GM23338 (cell line): Measurements from ENCODE around the gene SASS6. TPM values are rescaled to one million over a fixed set of nuclear protein-coding genes. Genes with fewer than 3 reads are reported as not detected.

Source experiments
- ATAC-seq: fragments of 200-7000 bp; cut with Tn5 transposase; 3 replicates; pipeline ENCODE4 v1.9.1; 2020
- DNase-seq: peaks from one replicate; pipeline ENCODE4 v3.0.0-alpha.2; 2015; ENCODE audit warnings: low spot score
- H2AFZ ChIP-seq: fragments of 200-600 bp; sonication (generic); 2 replicates; pipeline ENCODE4 v1.8.0; 2016; ENCODE audit warnings: antibody characterized with exemption, mild to moderate bottlenecking, moderate library complexity
- H3F3A ChIP-seq: fragments of 200-600 bp; sonication (generic); replicated peaks from 2 replicates; pipeline ENCODE4 v1.8.0; 2017; ENCODE audit warnings: antibody characterized with exemption, mixed run types, low read depth
- H3K27ac ChIP-seq: fragments of 200-600 bp; sonication (generic); 2 replicates; pipeline ENCODE4 v1.6.1; 2016; ENCODE audit warnings: low read depth
- H3K27me3 ChIP-seq: fragments of 200-600 bp; sonication (generic); 2 replicates; pipeline ENCODE4 v1.8.0; 2016; ENCODE audit warnings: mild to moderate bottlenecking, mixed run types, moderate library complexity; ENCODE audit not compliant: insufficient read depth
- H3K36me3 ChIP-seq: fragments of 200-600 bp; sonication (generic); 2 replicates; pipeline ENCODE4 v1.8.0; 2016; ENCODE audit warnings: mild to moderate bottlenecking; ENCODE audit not compliant: insufficient read depth
- H3K4me1 ChIP-seq: fragments of 200-600 bp; sonication (generic); 2 replicates; pipeline ENCODE4 v1.8.0; 2016; ENCODE audit warnings: mild to moderate bottlenecking, moderate library complexity; ENCODE audit not compliant: insufficient read depth
- H3K4me2 ChIP-seq: fragments of 200-600 bp; sonication (generic); 2 replicates; pipeline ENCODE4 v1.7.1; 2017; ENCODE audit warnings: mixed run types
- H3K4me3 ChIP-seq: fragments of 200-600 bp; sonication (generic); 2 replicates; pipeline ENCODE4 v1.6.1; 2016; ENCODE audit warnings: mixed run types
- H3K79me2 ChIP-seq: fragments of 200-600 bp; sonication (generic); replicated peaks from 2 replicates; pipeline ENCODE4 v1.8.0; 2017; ENCODE audit warnings: mild to moderate bottlenecking; ENCODE audit not compliant: insufficient read depth
- H3K9me2 ChIP-seq: fragments of 200-600 bp; sonication (generic); 2 replicates; pipeline ENCODE4 v1.8.0; 2017; ENCODE audit not compliant: insufficient read depth
- H4K20me1 ChIP-seq: fragments of 200-600 bp; sonication (generic); replicated peaks from 2 replicates; pipeline ENCODE4 v1.8.0; 2017; ENCODE audit warnings: mild to moderate bottlenecking; ENCODE audit not compliant: insufficient read depth
- H3K27ac Mint-ChIP-seq: 2 replicates; pipeline ENCODE4 v1.8.0; 2020; ENCODE audit warnings: inconsistent platforms, mild to moderate bottlenecking, moderate library complexity, mixed read lengths
- H3K27me3 Mint-ChIP-seq: 3 replicates; pipeline ENCODE4 v1.8.0; 2022; ENCODE audit warnings: low read depth, mild to moderate bottlenecking, moderate library complexity, mixed read lengths, inconsistent platforms; ENCODE audit not compliant: insufficient read depth, poor library complexity
- H3K36me3 Mint-ChIP-seq: 3 replicates; pipeline ENCODE4 v1.8.0; 2021; ENCODE audit warnings: low read depth, mild to moderate bottlenecking, inconsistent platforms, moderate library complexity, mixed read lengths
- H3K4me1 Mint-ChIP-seq: 3 replicates; pipeline ENCODE4 v1.8.0; 2020; ENCODE audit warnings: mild to moderate bottlenecking, inconsistent platforms, mixed read lengths
- H3K4me3 Mint-ChIP-seq: 3 replicates; pipeline ENCODE4 v1.8.0; 2021; ENCODE audit warnings: moderate library complexity, mild to moderate bottlenecking, inconsistent platforms, mixed read lengths
- H3K9me3 Mint-ChIP-seq: 3 replicates; pipeline ENCODE4 v1.8.0; 2020; ENCODE audit warnings: moderate library complexity, mild to moderate bottlenecking, inconsistent platforms, mixed read lengths
- CREB1 ChIP-seq: fragments of 250-450 bp; sonication (Bioruptor Pico); IDR thresholded peaks from 2 replicates; pipeline ENCODE4 v1.5.0; 2020; ENCODE audit warnings: low read depth, mild to moderate bottlenecking, moderate library complexity
- EZH2 ChIP-seq: fragments of 200-600 bp; sonication (generic); IDR thresholded peaks from one replicate; pipeline ENCODE4 v1.8.0; 2017; ENCODE audit warnings: antibody characterized with exemption, mild to moderate bottlenecking, low read depth; ENCODE audit not compliant: unreplicated experiment
- EZH2phosphoT487 ChIP-seq: fragments of 200-600 bp; sonication (generic); IDR thresholded peaks from one replicate; pipeline ENCODE4 v1.8.1; 2018; ENCODE audit warnings: antibody characterized with exemption; ENCODE audit not compliant: unreplicated experiment
- JUNB ChIP-seq: IDR thresholded peaks from one replicate; pipeline ENCODE4 v1.6.1; 2016; ENCODE audit warnings: antibody characterized with exemption; ENCODE audit not compliant: unreplicated experiment
- NANOG ChIP-seq: IDR thresholded peaks from 2 replicates; pipeline ENCODE4 v1.6.1; 2016; ENCODE audit warnings: antibody characterized with exemption, borderline replicate concordance
- POLR2AphosphoS5 ChIP-seq: IDR thresholded peaks from 2 replicates; pipeline ENCODE4 v1.6.1; 2016; ENCODE audit warnings: antibody characterized with exemption, low read depth
- REST ChIP-seq: IDR thresholded peaks from one replicate; pipeline ENCODE4 v1.6.1; 2018; ENCODE audit warnings: antibody characterized with exemption; ENCODE audit not compliant: unreplicated experiment
- STAT1 ChIP-seq: IDR thresholded peaks from one replicate; pipeline ENCODE4 v1.6.1; 2016; ENCODE audit warnings: antibody characterized with exemption; ENCODE audit not compliant: unreplicated experiment
- ZNF114 ChIP-seq: fragments of 250-450 bp; sonication (Bioruptor Pico); IDR thresholded peaks from 2 replicates; pipeline ENCODE4 v1.5.0; 2020; ENCODE audit warnings: mild to moderate bottlenecking, moderate library complexity
- ZNF331 ChIP-seq: fragments of 250-450 bp; sonication (Bioruptor Pico); IDR thresholded peaks from 2 replicates; pipeline ENCODE4 v1.5.0; 2020; ENCODE audit warnings: low read depth, mild to moderate bottlenecking, moderate library complexity
- ZNF462 ChIP-seq: fragments of 250-450 bp; sonication (Bioruptor Pico); IDR thresholded peaks from 2 replicates; pipeline ENCODE4 v1.5.0; 2020; ENCODE audit warnings: mild to moderate bottlenecking, moderate library complexity
- polyA plus RNA-seq: library from polyadenylated mRNA; unstranded; fragments of >200 nt; fragmentation: Nextera tagmentation; extraction: Ambion mirVana; gene quantifications from 2 replicates; pipeline ENCODE4 v1.2.1, GENCODE V29; 2016
- total RNA-seq: library from RNA; depleted of rRNA; stranded (reverse); fragments of >200 nt; shearing (Covaris generic); gene quantifications from 2 replicates; pipeline ENCODE4 v1.2.3, GENCODE V29; 2014
- TF ChIP-seq, protein P1 (sequence below): IDR thresholded peaks from 2 replicates; pipeline ENCODE4 v1.6.1; 2016; ENCODE audit warnings: antibody characterized with exemption
- TF ChIP-seq, protein P2 (sequence below), 2 experiments: fragments of 200-600 bp in 1 of 2; sonication (generic) in 1 of 2; conservative IDR thresholded peaks; 2 replicates each; pipeline versions ENCODE4 v1.5.1 to v1.6.1; 2016 to 2017; ENCODE audit warnings: antibody characterized with exemption in 2 of 2, low read depth in 2 of 2, mild to moderate bottlenecking in 2 of 2, moderate library complexity in 1 of 2

SASS6 gene
- total and polyA plus RNA-seq, 2 experiments from 2014 or later: 17.0 to 21.1 TPM

GRCh38 chr1:100107696-100108095 is 25.0 kb downstream of the SASS6 start:
- no peak overlapping the region for H3K27ac ChIP-seq
- no peak overlapping the region for H3K4me2 ChIP-seq
- Mint-ChIP-seq H3K9me3 (no peaks in the 10 kb centered on the region; the same call in 2 of the 3 replicates), H3K27ac (no peak overlapping the region), H3K4me1 (no peaks in the 10 kb centered on the region), H3K36me3 (peaks cover 49% of the 10 kb centered on the region), H3K27me3 (no peaks in the 10 kb centered on the region), H3K4me3 (no peak overlapping the region)
- H2AFZ ChIP-seq: no peak overlapping the region
- peaks cover 34% of the 10 kb centered on the region; the same call in 1 of the 2 replicates for H3K36me3 ChIP-seq
- ATAC-seq (no peak), DNase-seq (no peak)
- no peaks in the 10 kb centered on the region for H3K27me3 ChIP-seq
- no peaks in the 10 kb centered on the region for H3K79me2 ChIP-seq
- H3K4me3 ChIP-seq: no peak overlapping the region
- H3K4me1 ChIP-seq: no peaks in the 10 kb centered on the region
- TF ChIP-seq POLR2AphosphoS5: no peak
- TF ChIP-seq, protein P1, sequence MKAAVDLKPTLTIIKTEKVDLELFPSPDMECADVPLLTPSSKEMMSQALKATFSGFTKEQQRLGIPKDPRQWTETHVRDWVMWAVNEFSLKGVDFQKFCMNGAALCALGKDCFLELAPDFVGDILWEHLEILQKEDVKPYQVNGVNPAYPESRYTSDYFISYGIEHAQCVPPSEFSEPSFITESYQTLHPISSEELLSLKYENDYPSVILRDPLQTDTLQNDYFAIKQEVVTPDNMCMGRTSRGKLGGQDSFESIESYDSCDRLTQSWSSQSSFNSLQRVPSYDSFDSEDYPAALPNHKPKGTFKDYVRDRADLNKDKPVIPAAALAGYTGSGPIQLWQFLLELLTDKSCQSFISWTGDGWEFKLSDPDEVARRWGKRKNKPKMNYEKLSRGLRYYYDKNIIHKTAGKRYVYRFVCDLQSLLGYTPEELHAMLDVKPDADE: no peak
- TF ChIP-seq REST: no peak
- no peak for TF ChIP-seq ZNF114 (CRISPR knock-in tag)
- no peak for TF ChIP-seq CREB1
- no peak for TF ChIP-seq JUNB
- TF ChIP-seq EZH2: no peak
- no peak for TF ChIP-seq STAT1
- TF ChIP-seq EZH2phosphoT487: no peak
- TF ChIP-seq ZNF331: no peak
- no peak for TF ChIP-seq NANOG
- TF ChIP-seq, protein P2, sequence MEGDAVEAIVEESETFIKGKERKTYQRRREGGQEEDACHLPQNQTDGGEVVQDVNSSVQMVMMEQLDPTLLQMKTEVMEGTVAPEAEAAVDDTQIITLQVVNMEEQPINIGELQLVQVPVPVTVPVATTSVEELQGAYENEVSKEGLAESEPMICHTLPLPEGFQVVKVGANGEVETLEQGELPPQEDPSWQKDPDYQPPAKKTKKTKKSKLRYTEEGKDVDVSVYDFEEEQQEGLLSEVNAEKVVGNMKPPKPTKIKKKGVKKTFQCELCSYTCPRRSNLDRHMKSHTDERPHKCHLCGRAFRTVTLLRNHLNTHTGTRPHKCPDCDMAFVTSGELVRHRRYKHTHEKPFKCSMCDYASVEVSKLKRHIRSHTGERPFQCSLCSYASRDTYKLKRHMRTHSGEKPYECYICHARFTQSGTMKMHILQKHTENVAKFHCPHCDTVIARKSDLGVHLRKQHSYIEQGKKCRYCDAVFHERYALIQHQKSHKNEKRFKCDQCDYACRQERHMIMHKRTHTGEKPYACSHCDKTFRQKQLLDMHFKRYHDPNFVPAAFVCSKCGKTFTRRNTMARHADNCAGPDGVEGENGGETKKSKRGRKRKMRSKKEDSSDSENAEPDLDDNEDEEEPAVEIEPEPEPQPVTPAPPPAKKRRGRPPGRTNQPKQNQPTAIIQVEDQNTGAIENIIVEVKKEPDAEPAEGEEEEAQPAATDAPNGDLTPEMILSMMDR (conservative IDR thresholded peaks at IDR 0.05; ENCODE audit: low read depth in 2 of 2): no peak
- no peak for TF ChIP-seq ZNF462
- no peaks in the 10 kb centered on the region for H3K9me2 ChIP-seq
- H4K20me1 ChIP-seq: no peaks in the 10 kb centered on the region
- H3F3A ChIP-seq: no peaks in the 10 kb centered on the region
